NCI-H2227 (cell line): ENCODE data around the gene KRT1.

Source experiments
- DNase-seq: peaks from one replicate; lab custom pipeline; 2025; ENCODE audit not compliant: unreplicated experiment; lab: John Stamatoyannopoulos, UW

The KRT1 gene

GRCh38 chr12:52662093-52662917, 17.9 kb downstream of the KRT1 start:
- DNase-seq = no peak

- no peak for DNase-seq
Measured at GRCh38 chr12:52661668-52662067, 18.5 kb downstream of the KRT1 start.

- DNase-seq = no peak
Measured at GRCh38 chr12:52660934-52661499, 19.2 kb downstream of the KRT1 start.

DNA sequence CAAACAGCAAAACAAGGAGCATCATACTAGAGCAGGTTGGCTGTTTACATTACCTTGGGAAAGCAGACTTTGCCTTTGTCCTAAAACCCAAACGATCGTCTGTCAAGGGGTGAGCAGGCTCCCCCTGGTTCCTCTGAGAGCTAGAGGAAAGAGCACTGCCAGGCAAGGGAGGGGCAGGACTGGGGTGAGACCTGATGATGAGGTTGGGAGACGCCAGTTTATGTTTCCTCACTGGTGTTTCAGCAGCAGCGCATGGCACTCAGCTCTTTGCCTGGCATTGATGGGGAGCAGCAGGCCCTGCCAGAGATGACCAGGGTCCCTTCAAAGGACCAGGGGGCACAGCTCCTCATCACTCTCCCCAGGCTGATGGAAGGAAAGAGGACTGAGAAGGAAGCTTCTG, 20.3 kb downstream of the KRT1 start:
- no peak for DNase-seq

- no peak for DNase-seq
Measured at GRCh38 chr12:52659395-52659794, 20.8 kb downstream of the KRT1 start.

DNA sequence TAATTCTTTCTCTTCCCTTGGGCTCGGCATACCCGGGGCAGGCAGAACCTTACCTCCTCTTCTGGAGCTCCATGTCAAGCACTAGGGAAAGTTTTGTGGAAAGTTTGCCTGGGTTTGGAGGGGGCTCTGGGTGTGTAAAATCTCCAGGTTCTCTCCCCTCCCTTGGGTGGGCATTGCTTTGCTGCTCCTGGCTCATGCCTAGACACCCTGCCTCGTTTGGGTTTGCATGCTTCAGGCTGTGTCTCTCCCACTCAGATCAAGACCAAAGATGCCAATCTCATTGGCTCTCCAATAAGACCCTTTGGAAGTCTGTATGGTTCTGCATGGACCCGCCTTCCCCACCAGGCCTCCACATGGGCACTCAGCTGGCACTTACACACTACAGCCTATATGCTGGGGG, 22.0 kb downstream of the KRT1 start:
- DNase-seq = no peak

DNA sequence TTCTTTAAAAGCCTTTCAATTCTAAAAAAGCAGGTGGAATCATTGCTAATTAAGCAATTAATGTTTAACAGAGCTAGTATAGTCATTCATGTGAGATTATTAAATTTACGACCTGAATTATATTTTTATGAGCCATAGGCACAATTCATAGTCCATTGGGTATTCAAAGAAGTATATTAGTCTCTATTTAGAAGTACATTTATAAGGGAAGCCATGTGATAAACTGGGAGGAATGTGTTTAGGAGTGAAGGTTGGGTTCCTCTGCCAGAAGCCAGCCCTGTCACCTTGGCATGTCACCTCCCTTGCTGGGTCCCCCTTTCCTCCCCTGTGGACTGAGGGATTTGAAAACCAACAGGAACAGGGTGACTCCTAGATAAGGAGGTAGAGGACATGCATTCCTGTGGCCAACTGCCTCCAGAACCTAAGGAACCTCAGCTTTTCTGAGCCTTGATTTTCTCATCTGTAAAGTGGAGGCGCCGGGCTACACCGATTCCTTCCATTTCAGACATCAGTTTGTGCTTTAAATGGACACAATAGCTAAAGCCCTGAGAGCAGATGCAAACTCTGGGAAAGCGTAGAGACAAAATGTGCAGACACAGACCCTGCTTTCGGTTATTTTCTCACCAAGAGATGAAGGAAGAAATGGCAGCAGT, 22.8 kb downstream of the KRT1 start:
- DNase-seq = no peak

DNA sequence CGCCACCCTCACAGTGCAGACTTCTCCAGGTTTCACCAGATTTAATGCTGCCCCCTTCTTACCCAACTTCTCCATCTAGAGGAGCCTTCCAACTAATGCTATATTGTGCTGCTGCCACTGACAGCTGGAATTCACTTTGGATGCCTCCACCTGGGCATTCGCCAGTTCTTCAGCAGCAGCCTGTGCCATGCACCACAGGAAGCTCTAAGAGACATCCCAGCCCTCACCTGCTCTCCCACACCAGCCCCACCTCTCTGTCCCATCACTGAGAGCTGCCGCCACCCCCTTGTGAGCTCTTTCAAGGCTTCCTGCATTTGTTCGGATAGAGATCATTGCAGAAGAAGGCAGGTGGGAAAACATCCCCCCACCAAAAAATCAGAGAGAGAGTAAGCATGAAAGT, 23.6 kb downstream of the KRT1 start:
- no peak for DNase-seq

DNA sequence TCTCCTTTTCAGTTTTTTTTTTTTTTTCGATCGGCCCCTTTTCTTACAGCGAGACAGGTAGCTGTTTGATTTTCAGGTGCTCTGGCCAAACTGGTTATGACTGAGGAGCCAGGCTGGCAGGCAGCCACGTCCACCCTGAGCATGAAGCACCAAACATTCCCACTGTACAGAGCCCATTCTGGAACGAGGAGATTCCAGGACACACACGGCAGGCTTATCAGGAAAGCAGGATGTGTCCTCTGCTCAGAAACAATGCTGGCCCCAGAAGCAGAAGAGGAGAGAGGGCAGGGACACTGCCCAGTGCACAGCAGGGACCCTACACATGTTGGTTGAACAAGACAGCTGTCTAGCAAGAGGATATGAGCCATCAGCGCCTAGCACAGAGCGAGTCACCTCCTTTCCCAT, 24.5 kb downstream of the KRT1 start:
- no peak for DNase-seq

GRCh38 chr12:52655251-52655650, 25.0 kb downstream of the KRT1 start:
- no peak for DNase-seq

- no peak for DNase-seq
Measured at GRCh38 chr12:52651726-52652261, 28.4 kb downstream of the KRT1 start, which contains the start of gene KRT2. Gene KRT2 (minus strand): TSS chr12:52652211. CDS start chr12:52652142, 69 bp downstream.

GRCh38 chr12:52650520-52651081, 29.6 kb downstream of the KRT1 start:
- no peak for DNase-seq

DNA sequence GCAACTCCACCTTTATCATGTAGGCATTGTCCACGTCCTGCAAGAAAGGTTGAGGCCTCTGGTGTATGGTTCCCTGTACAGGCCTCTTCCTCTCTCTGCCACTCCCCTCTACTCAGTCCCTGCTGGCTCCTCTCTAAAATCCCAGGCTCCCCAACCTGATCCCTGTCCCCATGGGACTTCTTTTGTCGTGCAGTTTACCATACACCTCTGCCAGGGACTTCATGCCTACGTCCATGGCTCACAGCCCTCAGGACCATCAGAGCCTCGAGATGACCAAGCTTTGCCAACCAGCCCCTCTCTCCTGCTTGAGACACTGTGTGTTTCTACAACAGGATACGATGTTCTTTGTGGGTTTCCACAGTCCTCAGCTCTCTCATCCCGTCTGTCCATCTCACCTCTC, 31.1 kb downstream of the KRT1 start:
- no peak for DNase-seq

DNA sequence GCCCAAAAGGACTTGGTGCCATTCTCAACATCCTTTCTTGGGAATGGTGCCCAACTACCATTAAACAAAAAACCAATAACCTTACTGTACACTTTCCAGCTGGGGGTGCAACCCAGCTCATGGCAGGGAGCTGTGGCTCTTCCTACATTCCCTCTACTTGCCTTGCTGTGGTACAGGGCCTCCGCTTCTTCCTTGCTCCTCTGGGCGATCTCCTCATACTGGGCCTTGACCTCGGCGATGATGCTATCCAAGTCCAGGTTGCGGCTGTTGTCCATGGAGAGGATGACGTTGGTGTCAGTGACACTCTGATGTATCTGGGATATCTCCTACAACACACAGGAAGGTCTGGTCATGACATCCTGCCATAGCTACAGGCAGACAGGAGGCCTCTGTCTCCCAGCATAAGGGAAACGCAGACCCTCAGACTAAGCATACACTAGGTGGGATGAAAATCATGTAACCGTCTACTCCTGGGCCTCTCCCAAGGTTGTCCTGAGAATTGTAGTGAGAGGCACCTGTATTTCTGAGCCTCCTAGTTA, 32.1 kb downstream of the KRT1 start:
- no peak for DNase-seq

DNA sequence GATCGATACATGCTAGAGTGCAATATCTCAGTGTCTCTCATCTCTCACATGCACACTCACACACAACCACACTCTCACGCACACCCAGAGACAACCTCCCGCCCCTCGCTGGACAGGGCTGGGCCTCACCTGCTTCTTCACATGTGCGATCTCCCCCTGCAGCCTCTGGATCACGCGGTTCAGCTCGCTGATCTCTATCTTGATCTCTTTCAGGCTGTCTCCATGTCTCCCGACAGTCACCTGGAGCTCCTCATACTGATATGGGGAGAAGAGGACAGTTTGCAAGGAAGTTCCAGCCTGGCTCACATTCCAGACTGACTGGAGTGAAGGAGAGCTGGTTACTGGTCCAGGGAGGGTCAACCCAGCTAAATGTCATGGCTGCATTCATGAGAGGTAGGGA, 32.6 kb downstream of the KRT1 start:
- no peak for DNase-seq

DNA sequence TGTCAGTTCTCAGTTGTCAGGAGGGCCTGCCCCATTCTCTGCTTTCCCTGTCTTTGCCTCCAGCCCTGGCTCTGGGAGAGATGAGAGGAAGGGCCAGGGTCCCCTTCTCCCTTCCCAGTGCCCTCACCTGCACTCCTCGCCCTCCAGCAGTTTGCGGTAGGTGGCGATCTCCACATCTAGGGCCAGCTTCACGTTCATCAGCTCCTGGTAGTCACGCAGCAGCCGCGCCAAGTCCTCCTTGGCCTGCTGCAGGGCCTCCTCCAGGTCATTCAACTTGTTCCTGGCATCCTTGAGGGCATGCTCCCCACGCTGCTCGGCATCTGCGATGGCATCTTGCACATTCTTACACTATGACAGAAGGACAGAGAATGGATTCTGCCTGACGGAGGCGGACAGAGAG, 33.6 kb downstream of the KRT1 start:
- DNase-seq = no peak

- DNase-seq = no peak
Measured at GRCh38 chr12:52645982-52646381, 34.2 kb downstream of the KRT1 start.

GRCh38 chr12:52645120-52645761, 35.0 kb downstream of the KRT1 start:
- DNase-seq = no peak

- DNase-seq = no peak
Measured at GRCh38 chr12:52644078-52644415, 36.2 kb downstream of the KRT1 start.

- no peak for DNase-seq
Measured at GRCh38 chr12:52643233-52644077, 36.8 kb downstream of the KRT1 start.
